ENCODE measurements around the gene ETV6.

The ETV6 gene

DNA sequence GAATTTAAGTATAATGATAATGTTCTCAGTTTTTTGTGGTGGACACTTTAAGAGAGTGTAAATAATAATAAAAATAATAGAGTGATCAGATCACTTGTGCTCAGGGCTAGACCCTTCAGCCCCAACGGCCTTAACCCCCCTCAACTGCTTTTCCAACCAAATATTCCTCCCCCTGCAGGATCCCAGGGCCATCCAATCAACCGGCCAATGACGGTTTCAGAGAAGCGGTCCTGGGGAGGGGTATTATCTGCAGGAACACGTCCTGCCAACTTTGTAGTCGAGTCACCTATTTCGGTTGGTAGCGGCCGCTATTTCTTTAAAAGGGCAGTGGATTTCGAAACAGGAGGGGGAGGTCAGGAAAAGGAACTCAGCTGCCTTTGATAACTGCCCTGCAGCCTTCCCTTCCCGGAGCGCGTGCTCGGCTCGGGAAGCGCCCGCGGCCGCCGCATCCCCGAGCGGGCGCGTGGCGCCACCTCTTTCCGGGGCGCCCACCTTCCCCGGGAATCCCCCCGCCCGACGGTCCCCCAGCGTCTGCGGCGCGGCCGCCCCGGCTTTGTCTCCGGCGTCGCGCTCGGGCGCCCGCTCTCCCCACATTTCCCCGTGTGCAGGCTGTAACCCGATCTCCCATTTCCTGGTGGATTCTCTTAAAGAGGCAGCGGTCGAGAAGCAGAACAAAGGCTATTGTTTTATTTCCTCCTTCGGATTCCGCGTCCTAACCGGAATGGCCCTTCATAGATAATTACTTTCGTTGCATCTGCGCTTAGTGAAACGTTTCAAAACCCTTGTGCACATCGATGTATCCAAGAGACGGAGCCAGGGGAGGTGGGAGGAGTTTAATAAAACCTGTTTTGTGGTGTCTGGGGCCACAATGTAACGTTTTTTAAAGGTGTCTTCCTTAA, 711 bp upstream of the ETV6 start:
- peak; percentile 40 for DNase-seq

DNA sequence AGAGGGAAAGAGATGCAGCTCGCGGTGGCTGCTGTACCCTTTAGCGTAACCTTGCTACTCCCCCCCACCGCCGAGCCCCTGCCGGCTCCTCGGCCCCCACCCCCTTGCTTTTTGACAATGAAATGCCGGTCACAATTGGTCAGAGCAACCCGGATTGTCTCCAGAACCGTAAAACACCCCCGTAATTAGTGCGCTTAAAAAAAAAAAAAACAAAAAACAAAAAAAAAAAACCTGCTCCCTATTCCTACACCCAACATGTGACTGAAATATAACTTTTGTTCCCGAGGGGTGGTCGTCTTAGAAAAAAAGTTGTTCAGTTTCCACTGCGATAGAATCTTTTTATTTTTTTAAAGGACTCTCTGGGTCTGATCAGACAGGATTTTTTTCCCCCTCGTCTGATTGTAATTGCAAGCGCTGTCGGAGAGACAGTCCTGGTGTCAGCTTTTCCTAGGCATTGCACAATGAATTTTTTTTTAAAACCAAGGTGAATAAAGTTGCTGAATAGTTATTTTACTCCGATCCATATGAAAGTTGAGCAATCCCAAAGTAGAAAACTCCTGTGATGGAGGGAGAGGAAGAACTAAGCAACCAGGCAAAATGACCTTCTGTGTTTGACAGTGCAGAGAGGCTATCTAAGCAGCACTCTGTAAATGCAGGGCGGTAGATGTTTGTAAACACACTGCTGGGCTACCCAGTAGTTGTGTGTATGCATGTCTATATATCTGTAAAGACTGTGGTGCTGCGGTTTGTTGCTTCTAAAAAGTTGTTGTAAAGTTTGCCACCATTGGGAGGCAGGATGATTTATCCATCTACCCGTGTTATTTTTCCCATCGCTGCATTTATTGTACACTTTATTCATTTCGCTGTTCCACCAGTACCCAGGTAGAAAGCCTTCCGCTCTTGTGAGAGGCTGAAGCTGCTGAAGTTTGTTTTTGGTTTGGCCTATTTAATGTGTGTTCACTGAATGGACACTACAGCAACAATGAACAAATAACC, 1.1 kb downstream of the ETV6 start:
- DNase-seq: no peak

DNA sequence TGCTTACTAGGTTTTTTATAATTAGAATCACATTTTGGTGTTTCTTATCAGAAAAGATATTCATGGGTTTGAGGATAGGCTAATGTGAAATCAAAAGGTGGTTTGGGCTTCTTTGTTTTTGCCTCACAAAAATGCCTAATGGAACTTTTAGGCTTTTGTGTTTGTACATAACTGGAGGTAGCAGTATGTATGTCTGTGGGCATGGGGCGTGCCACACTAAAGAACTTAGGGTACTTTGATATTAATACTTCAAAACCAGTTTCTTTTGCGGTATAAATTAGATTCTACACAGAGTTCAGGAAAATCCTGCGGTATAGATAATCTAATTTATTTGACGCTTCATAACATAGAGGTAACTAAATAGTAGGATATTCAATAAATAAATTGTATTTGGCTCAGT, 1.9 kb downstream of the ETV6 start:
- DNase-seq: no peak

- no peak for DNase-seq
Observed at GRCh38 chr12:11651785-11652184, 2.3 kb downstream of the ETV6 start.

DNA sequence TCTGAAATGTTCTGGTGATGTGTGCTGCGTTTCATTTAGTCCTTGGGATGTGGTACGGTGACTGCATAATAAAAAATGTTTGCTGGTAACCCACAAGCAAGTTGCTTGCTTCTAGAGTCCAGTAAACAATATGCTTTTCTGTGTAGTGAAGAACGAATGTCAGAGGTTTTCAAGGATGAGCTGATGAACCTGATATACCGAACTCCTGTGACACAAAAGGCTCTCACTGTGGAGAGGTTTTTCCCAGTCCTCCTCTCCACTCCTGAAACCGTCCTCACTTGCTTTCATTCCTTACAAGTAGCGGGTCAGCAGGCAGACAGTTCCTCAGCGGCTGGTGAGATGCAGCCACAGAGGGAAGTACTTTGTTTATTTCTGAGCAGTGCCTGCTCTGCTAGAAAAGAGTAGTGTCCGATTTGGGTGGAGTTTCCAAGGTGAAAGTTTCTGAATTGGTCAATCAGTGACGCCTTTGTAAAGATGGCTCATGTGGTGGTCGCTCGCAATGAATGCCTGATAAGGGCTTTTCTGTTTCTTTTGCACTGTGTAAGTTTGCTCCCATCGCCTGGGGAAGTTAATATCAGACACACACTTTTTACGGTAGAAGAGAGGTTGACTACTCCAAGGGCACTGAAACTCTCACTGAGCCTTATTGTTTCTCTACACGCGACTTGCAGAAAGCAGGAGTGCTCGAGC, 3.0 kb downstream of the ETV6 start:
- DNase-seq: no peak

DNA sequence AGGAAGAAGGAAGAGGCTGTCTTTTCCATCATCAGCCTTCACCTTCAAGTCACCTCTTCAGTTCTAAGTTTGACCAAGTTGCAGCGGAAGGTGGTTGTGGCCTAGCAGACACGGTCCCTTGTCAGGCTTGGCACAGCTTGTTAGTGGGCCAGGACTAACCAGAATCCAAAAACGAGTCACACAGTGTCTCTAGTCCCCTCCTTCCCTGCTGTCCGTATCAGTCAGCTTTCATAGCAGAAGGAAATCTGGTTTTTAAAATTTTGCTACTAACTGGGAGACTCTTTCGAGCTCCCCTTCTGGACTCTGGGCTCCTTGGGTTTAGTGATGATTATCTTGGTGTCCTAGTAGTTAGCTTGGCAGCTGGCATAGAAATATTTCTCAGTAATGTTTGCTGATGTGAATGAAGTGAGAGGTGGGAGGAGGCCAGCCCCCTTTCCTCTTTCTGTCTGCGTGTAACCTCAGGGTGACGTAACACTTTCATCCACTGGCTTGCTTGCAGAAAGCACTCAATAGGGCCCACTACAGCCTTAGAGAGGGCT, 3.8 kb downstream of the ETV6 start:
- DNase-seq: no peak

DNA sequence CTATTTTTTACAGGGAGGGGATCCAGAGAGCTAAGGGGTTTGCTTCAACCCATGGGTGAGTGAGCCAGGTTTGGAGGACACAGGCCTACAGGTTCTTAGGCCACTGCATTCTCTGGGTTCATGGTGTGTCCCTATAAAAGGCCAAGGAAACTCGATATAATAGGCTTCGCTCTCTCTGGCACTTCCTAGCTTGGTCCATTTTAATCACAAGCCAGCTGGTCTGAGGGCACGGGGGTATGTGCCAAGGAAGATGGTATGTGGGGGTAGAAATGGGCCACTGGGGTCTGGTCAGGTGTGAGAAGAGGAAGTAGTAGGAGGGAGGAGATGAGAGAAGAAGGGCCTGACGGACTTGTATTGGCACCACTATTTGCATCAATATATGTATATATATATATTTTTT, 4.9 kb downstream of the ETV6 start:
- DNase-seq: no peak

DNA sequence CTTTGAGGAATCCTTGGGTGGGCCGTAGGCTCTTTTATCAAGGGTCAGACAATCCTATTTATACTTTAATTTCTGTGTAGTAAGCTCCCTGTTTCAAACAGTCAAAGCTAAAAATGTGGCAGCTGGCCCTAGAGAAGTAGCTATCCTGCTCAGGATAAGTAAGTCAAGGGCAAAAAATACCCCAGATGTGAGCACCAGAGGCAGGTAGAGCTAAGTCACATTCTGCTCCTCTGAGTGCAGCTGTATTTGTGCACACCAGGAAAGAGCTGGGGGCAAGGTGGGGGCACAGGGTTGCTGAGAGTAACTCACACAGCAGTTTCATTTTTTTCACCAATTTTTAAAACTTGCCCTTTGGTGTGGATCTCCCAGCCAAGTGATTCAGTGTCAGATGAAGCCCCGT, 5.3 kb downstream of the ETV6 start:
- DNase-seq: no peak

DNA sequence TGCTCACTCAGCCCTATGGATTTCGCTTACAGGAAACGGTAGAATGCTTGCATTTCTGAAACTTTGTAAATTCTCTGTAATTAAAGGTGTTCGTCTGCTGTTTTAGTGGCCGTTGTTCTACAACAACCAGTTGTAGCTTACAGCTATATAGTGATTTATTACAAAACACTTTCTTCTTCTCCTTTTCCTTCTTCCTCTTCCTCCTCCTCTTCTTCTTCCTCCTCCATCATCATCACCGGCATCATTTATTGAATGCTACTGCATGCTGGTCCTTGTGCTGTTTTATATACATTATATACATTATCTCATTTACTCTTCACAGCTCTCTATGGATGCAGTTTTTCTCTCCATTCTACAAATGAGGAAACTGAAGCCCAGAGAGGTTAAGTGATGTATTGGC, 6.4 kb downstream of the ETV6 start:
- no peak for DNase-seq

DNA sequence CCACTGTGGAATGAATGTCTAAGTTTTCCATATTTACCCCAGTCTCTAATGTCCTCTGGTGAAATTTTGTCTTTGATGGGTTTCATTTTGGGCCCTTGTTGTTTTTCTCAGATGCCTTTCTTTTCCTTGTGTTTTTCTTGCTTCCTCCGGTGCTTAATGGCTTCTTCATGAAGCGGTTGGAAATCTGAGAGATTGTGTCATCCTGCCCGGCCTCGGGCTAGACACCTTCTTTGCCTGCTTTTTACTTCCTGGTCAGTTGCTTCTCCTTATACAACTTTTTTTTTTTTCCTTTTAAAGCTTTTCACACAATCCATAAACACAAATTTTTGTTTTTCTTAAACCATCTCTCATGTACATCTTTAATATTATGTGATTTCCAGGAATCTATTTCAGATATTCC, 7.1 kb downstream of the ETV6 start:
- no peak for DNase-seq

DNA sequence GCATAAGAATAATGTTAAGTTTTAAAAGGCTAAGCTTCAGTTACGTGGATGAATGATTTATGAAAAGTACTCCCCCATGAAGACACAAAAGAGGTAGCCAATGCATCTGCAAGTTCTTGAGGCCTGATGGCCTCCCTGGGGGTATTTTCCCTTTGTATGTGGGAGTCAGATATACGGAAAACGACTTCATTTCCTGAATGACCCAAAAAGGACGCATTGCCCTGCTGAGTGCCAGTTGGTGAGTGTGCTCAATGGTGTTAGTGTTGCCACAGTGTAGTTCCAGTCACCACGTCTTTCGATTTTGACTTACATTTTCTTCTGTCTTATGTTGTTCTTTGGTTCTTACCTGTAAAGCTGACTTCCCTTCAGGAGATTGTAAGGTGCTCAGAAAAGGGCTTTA, 8.0 kb downstream of the ETV6 start:
- DNase-seq: no peak

DNA sequence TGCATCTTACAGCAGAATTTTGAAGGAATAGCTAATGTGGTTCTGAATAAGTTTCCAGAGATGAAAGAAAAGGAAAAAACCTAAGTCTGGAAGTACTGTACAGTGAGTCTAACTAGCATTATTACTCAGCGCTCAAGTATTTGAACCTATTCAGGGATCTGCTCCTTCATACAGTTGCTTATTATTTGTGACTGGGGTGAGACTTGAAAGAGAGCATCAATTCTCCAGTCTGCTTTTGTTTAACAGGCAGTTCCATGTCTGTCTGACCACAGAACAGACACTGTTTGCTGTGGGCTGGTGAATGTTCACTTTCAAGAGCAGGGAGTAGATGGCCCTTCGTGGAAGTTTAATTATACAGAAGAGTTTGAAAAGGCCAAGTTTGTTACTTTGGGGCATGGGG, 9.3 kb downstream of the ETV6 start:
- no peak for DNase-seq

DNA sequence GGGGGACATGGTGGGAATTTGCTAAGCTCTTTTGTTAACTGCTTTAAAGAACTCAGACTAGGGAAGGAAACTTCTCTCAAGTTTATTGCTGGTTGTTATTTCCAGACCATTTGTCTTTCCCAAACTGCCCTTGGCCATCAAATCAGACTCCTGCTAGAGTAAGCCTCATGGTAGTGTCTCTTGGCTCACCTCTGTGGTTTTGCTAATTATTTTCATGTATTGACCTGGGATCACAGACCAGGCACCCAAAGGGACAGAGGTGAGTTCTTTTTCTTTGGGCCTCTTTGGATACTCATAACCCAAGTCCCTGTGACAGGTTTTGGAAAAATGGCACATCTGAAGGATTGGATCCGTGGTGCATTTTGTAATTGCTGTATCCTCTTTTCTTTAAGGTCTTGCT, 11.2 kb downstream of the ETV6 start:
- DNase-seq: no peak

DNA sequence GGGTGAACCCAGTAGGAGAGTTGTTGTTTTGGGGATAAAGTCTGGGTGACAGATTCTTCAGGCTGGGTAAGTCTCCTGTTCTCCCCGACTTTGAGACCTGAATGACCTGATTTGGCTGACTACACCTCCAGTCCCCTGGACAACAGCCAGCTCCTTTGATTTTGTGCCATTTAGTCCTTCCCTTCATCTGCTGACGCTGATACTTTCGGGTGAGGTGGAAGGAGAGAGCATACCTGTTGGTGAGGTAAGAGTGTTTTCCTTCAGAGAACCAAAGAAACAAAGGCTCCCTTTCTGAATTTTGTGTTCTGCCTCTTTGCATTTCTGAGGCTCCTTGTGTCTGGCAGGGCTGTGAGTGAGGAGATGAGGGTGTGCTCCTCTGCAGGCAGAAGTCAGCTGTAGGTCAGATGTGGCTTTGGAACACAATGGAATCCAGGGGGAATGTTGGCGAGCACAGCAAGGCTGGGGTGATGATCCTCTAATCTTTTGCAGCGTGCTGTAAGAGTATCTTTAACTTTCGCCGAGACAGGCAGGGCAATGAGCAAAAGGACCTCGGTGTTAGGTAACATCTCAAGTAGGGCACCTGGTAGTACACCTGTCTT, 12.1 kb downstream of the ETV6 start:
- DNase-seq: no peak

- no peak for DNase-seq
Observed at GRCh38 chr12:11662369-11662768, 12.9 kb downstream of the ETV6 start.

DNA sequence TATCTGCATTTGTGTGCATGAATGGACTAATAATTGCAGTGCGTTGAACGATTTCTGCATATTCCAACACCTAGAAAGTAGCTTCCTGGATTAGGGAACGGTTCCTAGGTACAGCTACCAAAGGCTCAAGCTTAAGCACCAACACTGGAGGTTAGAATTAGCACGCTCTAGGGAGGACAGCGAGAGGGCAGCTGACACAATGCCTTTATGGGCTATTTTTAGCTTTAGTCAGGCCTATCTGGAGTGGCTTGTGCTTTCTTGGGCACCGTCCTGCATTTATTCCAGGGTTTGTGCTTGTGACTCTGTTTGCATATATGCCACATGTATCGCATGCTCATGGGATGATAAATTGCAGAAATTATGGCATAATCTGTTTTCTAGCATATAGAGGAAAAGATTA, 13.7 kb downstream of the ETV6 start:
- DNase-seq: no peak

- DNase-seq: no peak
Observed at GRCh38 chr12:11664101-11664500, 14.6 kb downstream of the ETV6 start.

- no peak for DNase-seq
Observed at GRCh38 chr12:11666131-11667050, 16.9 kb downstream of the ETV6 start.

DNA sequence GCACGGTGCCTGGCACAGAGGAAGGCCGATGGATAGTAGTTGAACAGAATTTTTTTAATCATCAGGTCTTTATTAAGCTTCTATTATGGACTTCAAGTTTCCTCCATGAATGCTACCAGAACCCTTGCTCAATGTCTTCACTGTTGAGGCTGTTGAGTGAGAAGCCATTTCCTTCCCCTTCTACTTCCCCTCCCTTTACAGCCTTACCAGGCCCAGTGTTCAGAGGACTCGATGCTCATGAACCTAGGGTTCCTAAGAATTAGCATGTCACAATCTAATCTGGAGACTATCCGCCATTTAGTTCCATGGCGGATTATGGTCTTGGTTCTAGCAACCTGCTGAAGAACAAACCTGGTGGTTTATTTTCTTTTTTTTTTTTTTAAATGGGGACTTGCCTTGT, 17.7 kb downstream of the ETV6 start:
- no peak for DNase-seq

DNA sequence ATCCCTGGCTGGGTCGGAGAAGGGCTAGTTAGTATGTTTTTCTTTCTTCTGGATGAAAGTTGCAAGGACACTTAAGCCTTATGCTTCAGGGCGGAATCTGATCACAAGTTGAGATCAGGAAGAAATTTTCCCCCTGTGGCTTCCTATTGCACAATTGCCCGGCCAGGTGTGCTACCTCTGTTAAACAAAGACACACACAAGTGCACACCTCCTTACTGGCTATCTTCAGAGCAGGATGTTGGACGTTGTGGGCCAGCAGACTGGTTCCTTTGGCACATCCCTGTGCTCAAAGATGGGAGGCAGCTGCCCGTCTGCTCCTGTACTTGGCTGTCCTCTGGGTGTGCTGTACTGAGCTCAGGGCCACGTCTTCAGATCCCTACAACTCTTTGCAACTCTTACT, 19.1 kb downstream of the ETV6 start:
- DNase-seq: no peak

DNA sequence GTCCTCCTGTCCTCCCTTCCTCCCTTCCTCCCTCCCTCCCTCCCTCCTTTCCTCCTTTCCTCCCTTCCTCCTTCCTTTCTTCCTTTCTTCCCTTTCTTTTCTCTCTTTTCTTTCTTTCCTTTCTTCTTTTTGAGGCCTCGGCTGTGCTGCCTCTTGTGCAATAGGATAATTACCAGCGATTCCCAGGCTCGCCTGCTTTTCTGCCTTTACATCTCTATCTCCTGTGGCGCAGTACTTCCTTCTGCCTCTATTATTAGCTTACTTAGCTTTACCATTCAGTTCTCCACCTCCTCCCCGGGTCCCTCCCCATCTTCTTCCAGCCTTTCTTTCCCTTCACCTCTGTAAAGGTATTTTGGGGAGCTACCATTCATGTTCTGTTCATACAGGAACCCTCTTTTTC, 19.9 kb downstream of the ETV6 start:
- no peak for DNase-seq

Measured in COR-L47 (cell line).